K562 (cell line): ENCODE measurements around the gene FCHO1. TPM values are rescaled to one million over a fixed set of nuclear protein-coding genes. Genes with fewer than 3 reads are reported as not detected.
A peak's percentile ranks its signal among the peaks of the same experiment; 100 is the strongest.

Experiments
- ATAC-seq: fragments of 200-7000 bp; cut with Tn5 transposase; 3 replicates; pipeline ENCODE4 v1.9.1; 2020; ENCODE audit warnings: moderate library complexity
- BruUV-seq: library from RNA; stranded (reverse); fragments of 400-500 nt; replicated peaks from 2 replicates; lab custom pipeline; 2021; lab: Mats Ljungman, UMichigan
- CTCF ChIA-PET: fragments of 300-600 bp; formaldehyde crosslinking; extraction: SDS; loops from one replicate; lab custom pipeline; 2021; ENCODE audit warnings: low intra/inter-chr PET ratio; lab: Yijun Ruan, JAX
- POLR2A ChIA-PET: fragments of 300-600, 350-650 bp; sonication (Branson Sonifier 250); formaldehyde crosslinking; extraction: SDS; loops from one replicate; lab custom pipeline; 2021; ENCODE audit warnings: antibody characterized with exemption, inconsistent platforms; lab: Yijun Ruan, JAX
- DNase-seq, 4 experiments: peaks; one replicate each; pipeline versions ENCODE4 v3.0.0 to v3.0.0-alpha.2; 2011 to 2018; ENCODE audit warnings: low spot score in 3 of 4, mixed read lengths in 3 of 4; ENCODE audit errors: extremely low read depth in 1 of 4
- FAIRE-seq: peaks from 2 replicates; lab custom pipeline; 2011; peaks lifted over from hg19 to GRCh38; lab: Jason Lieb, UNC
- H2AFZ ChIP-seq: 2 replicates; pipeline ENCODE4 v1.6.0; 2011; ENCODE audit warnings: low read depth, low read length, control low read depth, inconsistent platforms
- H3K27ac ChIP-seq: fragments of 200-600 bp; 3 replicates; pipeline ENCODE4 v1.8.0; 2011; ENCODE audit warnings: low read depth, mild to moderate bottlenecking, control low read depth, inconsistent platforms, low read length, moderate library complexity, mixed read lengths; ENCODE audit errors: extremely low read depth
- H3K27me3 ChIP-seq, 2 experiments: fragments of 300-600 bp in 1 of 2; 2 replicates in 1 of 2; 3 replicates in 1 of 2; pipeline versions ENCODE4 v1.6.0 to v1.8.0; 2011; ENCODE audit warnings: inconsistent platforms in 2 of 2, low read length in 2 of 2, mild to moderate bottlenecking in 1 of 2, mixed read lengths in 1 of 2, moderate library complexity in 1 of 2; ENCODE audit not compliant: control insufficient read depth in 2 of 2, insufficient read depth in 2 of 2
- H3K36me3 ChIP-seq: fragments of 300-600 bp; 3 replicates; pipeline ENCODE4 v1.8.0; 2011; ENCODE audit warnings: mild to moderate bottlenecking, low read length, inconsistent platforms; ENCODE audit not compliant: control insufficient read depth, insufficient read depth
- H3K4me1 ChIP-seq, 2 experiments: fragments of 200-600 bp in 1 of 2; replicated peaks in 1 of 2; 2 replicates in 1 of 2; 3 replicates in 1 of 2; pipeline versions ENCODE4 v1.5.1 to v1.8.0; 2011; ENCODE audit warnings: inconsistent platforms in 2 of 2, low read length in 2 of 2, mild to moderate bottlenecking in 1 of 2, mixed read lengths in 1 of 2, moderate library complexity in 1 of 2; ENCODE audit not compliant: control insufficient read depth in 2 of 2, insufficient read depth in 2 of 2
- H3K4me2 ChIP-seq: 2 replicates; pipeline ENCODE4 v1.6.1; 2011; ENCODE audit warnings: low read length, control low read depth, inconsistent platforms, mixed read lengths; ENCODE audit not compliant: insufficient read depth
- H3K4me3 ChIP-seq: fragments of 200-600 bp; sonication (generic), shearing (Covaris generic); 2 replicates; pipeline ENCODE4 v1.5.1; 2016; ENCODE audit warnings: control low read depth, inconsistent platforms
- H3K79me2 ChIP-seq: fragments of 200-600 bp; 3 replicates; pipeline ENCODE4 v1.8.0; 2011; ENCODE audit warnings: low read length, inconsistent platforms; ENCODE audit not compliant: control insufficient read depth, insufficient read depth
- H3K9ac ChIP-seq, 2 experiments: 2 replicates each; pipeline versions ENCODE4 v1.6.0 to v1.6.1; 2011; ENCODE audit warnings: low read depth in 2 of 2, low read length in 2 of 2, control low read depth in 1 of 2, inconsistent platforms in 1 of 2, mild to moderate bottlenecking in 1 of 2, mixed read lengths in 1 of 2; ENCODE audit not compliant: insufficient read depth in 1 of 2
- H3K9me1 ChIP-seq: one replicate; pipeline ENCODE4 v1.6.0; 2011; ENCODE audit warnings: inconsistent platforms, mild to moderate bottlenecking, low read length, moderate library complexity; ENCODE audit not compliant: control insufficient read depth, insufficient read depth
- H3K9me3 ChIP-seq: replicated peaks from 2 replicates; pipeline ENCODE4 v1.5.1; 2011; ENCODE audit warnings: low read depth, low read length, inconsistent platforms; ENCODE audit not compliant: control insufficient read depth, insufficient read depth
- H4K20me1 ChIP-seq: replicated peaks from 2 replicates; pipeline ENCODE4 v1.6.1; 2011; ENCODE audit warnings: low read length, inconsistent platforms, mixed read lengths; ENCODE audit not compliant: control insufficient read depth, insufficient read depth
- ARHGAP35 ChIP-seq: fragments of 450-650 bp; IDR thresholded peaks from 2 replicates; pipeline ENCODE4 v1.6.1; 2018; ENCODE audit not compliant: partially characterized antibody
- BCOR ChIP-seq: fragments of 450-650 bp; IDR thresholded peaks from 2 replicates; pipeline ENCODE4 v1.6.1; 2016
- CAMTA2 ChIP-seq: fragments of 250-450 bp; sonication (Bioruptor Pico); conservative IDR thresholded peaks from 2 replicates; pipeline ENCODE4 v1.5.1; 2022
- CXXC5 ChIP-seq: fragments of 250-450 bp; sonication (Bioruptor Pico); IDR thresholded peaks from 2 replicates; pipeline ENCODE4 v1.8.0; 2022; ENCODE audit warnings: inconsistent platforms, mild to moderate bottlenecking, moderate library complexity
- EGR1 ChIP-seq: fragments of 450-650 bp; conservative IDR thresholded peaks from 2 replicates; pipeline ENCODE4 v1.6.1; 2017; ENCODE audit warnings: mild to moderate bottlenecking
- KDM1A ChIP-seq, 2 experiments: fragments of 450-650 bp; IDR thresholded peaks; 2 replicates each; pipeline ENCODE4 v1.6.1; 2016; ENCODE audit warnings: mild to moderate bottlenecking in 2 of 2
- KDM2B ChIP-seq: fragments of 250-450 bp; sonication (Bioruptor Pico); IDR thresholded peaks from 2 replicates; pipeline ENCODE4 v1.8.0; 2021; ENCODE audit warnings: mild to moderate bottlenecking, moderate library complexity
- MBD2 ChIP-seq: sonication (generic); IDR thresholded peaks from 2 replicates; pipeline ENCODE4 v1.6.1; 2016; ENCODE audit warnings: low read depth, borderline replicate concordance
- MYNN ChIP-seq, 2 experiments: sonication (generic); formaldehyde crosslinking in 1 of 2; IDR thresholded peaks; 2 replicates each; pipeline versions ENCODE4 v1.5.0 to v1.6.1; 2016 to 2020; ENCODE audit warnings: antibody characterized with exemption in 1 of 2, missing genetic modification reagents in 1 of 2
- NFE2 ChIP-seq: IDR thresholded peaks from 2 replicates; pipeline ENCODE4 v1.6.1; 2014; ENCODE audit warnings: antibody characterized with exemption, low read depth
- RBM25 ChIP-seq: fragments of 200-400 bp; formaldehyde crosslinking; IDR thresholded peaks from 2 replicates; pipeline ENCODE4 v1.6.1; 2018; ENCODE audit warnings: low read length, low read depth, moderate library complexity; ENCODE audit not compliant: severe bottlenecking
- RFX1 ChIP-seq: fragments of 450-650 bp; IDR thresholded peaks from 2 replicates; pipeline ENCODE4 v1.6.1; 2016; ENCODE audit warnings: mild to moderate bottlenecking, moderate library complexity
- WGBS: fragments of 100-300 bp; shearing (Covaris generic); methylation state at CpG from one replicate; pipeline ENCODE4 v1.1.6; 2016; ENCODE audit warnings: low coverage, mixed read lengths; ENCODE audit not compliant: insufficient coverage; ENCODE audit errors: missing lambda C conversion rate; 5-methylcytosine and 5-hydroxymethylcytosine counted together
- in situ Hi-C: fragments of 300-500 bp; cut with MboI; formaldehyde crosslinking; loops from 4 replicates; pipeline ENCODE4 v1.15.0; 2018; ENCODE audit warnings: inconsistent platforms, mixed read lengths
- intact Hi-C: fragments of 100-400 bp; cut with micrococcal nuclease; formaldehyde crosslinking; loops from 2 replicates; pipeline ENCODE4 v1.14.2; 2022
- polyA plus RNA-seq, 8 experiments: library from polyadenylated mRNA; depleted of rRNA in 4 of 8; stranded (reverse) in 5 of 8; unstranded in 3 of 8; fragments of >200 nt; fragmentation: Nextera tagmentation in 2 of 8; fragmentation: Illumina TruSeq in 1 of 8; extraction: Ambion mirVana in 2 of 8; extraction: Trizol in 1 of 8; gene quantifications; 2 replicates each; pipeline versions ENCODE4 v1.2.1 to v1.2.3, GENCODE V29; 2011 to 2014; ENCODE audit warnings: inconsistent platforms in 1 of 8, missing spikeins in 1 of 8
- total RNA-seq, 7 experiments: library from RNA; depleted of rRNA in 6 of 7; stranded (reverse); fragments of >200 nt in 6 of 7; fragmentation: Illumina TruSeq in 2 of 7; extraction: Trizol in 2 of 7; gene quantifications; 2 replicates each; pipeline versions ENCODE4 v1.2.1 to v1.2.3, GENCODE V29; 2011 to 2021; ENCODE audit warnings: low replicate concordance in 1 of 7
- TF ChIP-seq, protein P1 (sequence below): sonication (generic); formaldehyde crosslinking; IDR thresholded peaks from 2 replicates; pipeline ENCODE4 v1.8.1; 2023; ENCODE audit warnings: mild to moderate bottlenecking, missing genetic modification reagents
- TF ChIP-seq, protein P2 (sequence below): fragments of 450-650 bp; IDR thresholded peaks from 2 replicates; pipeline ENCODE4 v1.7.1; 2018; ENCODE audit warnings: mild to moderate bottlenecking, low read depth; ENCODE audit not compliant: partially characterized antibody

Gene FCHO1
- total and polyA plus RNA-seq, 9 of the 15 experiments (the other 6 are each of a cell fraction or from before 2014, with no cell fraction given) = 0.21 to 58.9 (median 18.3) TPM

DNA sequence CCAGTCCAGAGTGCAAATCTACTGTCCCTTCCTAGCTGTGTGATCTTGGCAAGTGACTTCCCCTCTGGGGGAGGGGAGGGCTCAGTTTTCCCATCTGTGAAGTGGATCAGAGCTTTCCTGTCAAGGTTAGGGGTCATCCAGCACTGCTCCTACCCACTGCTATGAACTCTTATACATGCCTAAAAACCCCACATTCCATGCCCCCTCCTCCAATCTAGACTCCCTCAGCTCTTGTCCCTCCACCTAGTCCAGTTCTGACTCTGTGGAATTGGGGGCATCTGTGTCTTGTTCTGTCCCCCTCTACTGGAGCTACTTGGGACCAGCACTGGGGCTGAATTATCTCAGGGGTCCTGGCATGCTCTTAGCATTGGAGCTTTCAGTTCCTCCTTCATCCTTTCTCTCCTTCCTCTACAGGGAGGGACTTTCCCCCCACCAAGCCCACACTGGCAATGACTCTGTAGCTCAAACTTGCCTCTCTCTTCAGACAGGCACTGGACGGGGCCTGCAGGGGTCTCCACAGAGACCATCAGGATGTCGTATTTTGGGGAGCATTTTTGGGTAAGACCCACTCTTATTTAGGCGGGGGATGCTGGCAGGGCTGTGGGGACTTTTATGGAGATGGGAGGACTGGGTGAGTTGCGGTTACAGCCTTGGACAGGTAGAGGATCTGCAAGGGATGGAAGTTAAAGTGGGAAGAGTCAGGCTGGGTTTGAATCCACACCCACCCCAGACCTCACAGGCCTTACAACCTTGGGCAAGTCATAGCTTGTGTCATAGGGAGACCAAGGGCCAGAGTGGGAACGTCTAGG is 3.6 kb downstream of the FCHO1 start:
- H3K27me3 ChIP-seq = no peaks in the 10 kb centered on the region
- WGBS = 78% methylated on average over 5 of the region's 5 CpGs
- H2AFZ ChIP-seq = no peak overlapping the region
- intact Hi-C loops = no loop called here
- H3K9me3 ChIP-seq = no peaks in the 10 kb centered on the region
- no TSS peak for BruUV-seq
- no peak for DNase-seq
- H3K4me3 ChIP-seq = no peak overlapping the region
- H4K20me1 ChIP-seq = no peaks in the 10 kb centered on the region; the same call in 1 of the 2 replicates
- peaks cover 49% of the 10 kb centered on the region; the same call in 2 of the 3 replicates for H3K36me3 ChIP-seq
- no peak for FAIRE-seq
- in situ Hi-C loops = no loop called here
- H3K4me2 ChIP-seq = no peak overlapping the region
- CTCF ChIA-PET = no interaction called here
- TF ChIP-seq RFX1 = peak; percentile 48; the same call in 1 of the 2 replicates
- TF ChIP-seq, protein P1, sequence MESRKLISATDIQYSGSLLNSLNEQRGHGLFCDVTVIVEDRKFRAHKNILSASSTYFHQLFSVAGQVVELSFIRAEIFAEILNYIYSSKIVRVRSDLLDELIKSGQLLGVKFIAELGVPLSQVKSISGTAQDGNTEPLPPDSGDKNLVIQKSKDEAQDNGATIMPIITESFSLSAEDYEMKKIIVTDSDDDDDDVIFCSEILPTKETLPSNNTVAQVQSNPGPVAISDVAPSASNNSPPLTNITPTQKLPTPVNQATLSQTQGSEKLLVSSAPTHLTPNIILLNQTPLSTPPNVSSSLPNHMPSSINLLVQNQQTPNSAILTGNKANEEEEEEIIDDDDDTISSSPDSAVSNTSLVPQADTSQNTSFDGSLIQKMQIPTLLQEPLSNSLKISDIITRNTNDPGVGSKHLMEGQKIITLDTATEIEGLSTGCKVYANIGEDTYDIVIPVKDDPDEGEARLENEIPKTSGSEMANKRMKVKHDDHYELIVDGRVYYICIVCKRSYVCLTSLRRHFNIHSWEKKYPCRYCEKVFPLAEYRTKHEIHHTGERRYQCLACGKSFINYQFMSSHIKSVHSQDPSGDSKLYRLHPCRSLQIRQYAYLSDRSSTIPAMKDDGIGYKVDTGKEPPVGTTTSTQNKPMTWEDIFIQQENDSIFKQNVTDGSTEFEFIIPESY (CRISPR knock-in tag) = peak; percentile 70
- TF ChIP-seq MYNN (IDR thresholded peaks at IDR 0.05) = peak; percentile 100
- peak; percentile 94 for TF ChIP-seq MYNN (CRISPR knock-in tag; IDR thresholded peaks at IDR 0.05)
- TF ChIP-seq, protein P2, sequence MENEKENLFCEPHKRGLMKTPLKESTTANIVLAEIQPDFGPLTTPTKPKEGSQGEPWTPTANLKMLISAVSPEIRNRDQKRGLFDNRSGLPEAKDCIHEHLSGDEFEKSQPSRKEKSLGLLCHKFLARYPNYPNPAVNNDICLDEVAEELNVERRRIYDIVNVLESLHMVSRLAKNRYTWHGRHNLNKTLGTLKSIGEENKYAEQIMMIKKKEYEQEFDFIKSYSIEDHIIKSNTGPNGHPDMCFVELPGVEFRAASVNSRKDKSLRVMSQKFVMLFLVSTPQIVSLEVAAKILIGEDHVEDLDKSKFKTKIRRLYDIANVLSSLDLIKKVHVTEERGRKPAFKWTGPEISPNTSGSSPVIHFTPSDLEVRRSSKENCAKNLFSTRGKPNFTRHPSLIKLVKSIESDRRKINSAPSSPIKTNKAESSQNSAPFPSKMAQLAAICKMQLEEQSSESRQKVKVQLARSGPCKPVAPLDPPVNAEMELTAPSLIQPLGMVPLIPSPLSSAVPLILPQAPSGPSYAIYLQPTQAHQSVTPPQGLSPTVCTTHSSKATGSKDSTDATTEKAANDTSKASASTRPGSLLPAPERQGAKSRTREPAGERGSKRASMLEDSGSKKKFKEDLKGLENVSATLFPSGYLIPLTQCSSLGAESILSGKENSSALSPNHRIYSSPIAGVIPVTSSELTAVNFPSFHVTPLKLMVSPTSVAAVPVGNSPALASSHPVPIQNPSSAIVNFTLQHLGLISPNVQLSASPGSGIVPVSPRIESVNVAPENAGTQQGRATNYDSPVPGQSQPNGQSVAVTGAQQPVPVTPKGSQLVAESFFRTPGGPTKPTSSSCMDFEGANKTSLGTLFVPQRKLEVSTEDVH = no peak
- no peak for TF ChIP-seq NFE2
- peak; percentile 66 for TF ChIP-seq RBM25
- no peak for TF ChIP-seq CAMTA2
- TF ChIP-seq CXXC5 (CRISPR knock-in tag) = no peak
- no peak for TF ChIP-seq EGR1
- no peak for TF ChIP-seq ARHGAP35
- TF ChIP-seq MBD2 = no peak
- 0 out of 4 replicates have a peak, but pooled peaks of 1 of the 2 experiments have one; percentile 27 for TF ChIP-seq KDM1A (IDR thresholded peaks at IDR 0.05)
- TF ChIP-seq KDM2B = no peak
- 0 out of 2 replicates have a peak, but pooled peaks have one; percentile 11 for TF ChIP-seq BCOR
- TF ChIP-seq, all 486 proteins: peak for 6
- Histone ChIP-seq H3K9ac (no peak overlapping the region), H3K79me2 (peaks cover 29% of the 10 kb centered on the region), H3K9me1 (no peaks in the 10 kb centered on the region), H3K4me1 (peaks cover 7 to 25% of the 10 kb centered on the region in 2 experiments), H3K27ac (no peak overlapping the region)
- ATAC-seq = no peak
- POLR2A ChIA-PET = interaction anchor here (0.6 to 1.7 kb wide), 4 partner anchors 12 to 61 kb away, joined by 3 to 9 read pairs (median 3); no protein-coding TSS in a partner anchor
